Measurements from ENCODE around the gene SLC22A3. TPM values are rescaled to one million over a fixed set of nuclear protein-coding genes. Genes with fewer than 3 reads are reported as not detected.
A peak's percentile ranks its signal among the peaks of the same experiment; 100 is the strongest.
"Not testable (repeated sequence)": the region's sequence is repeated elsewhere in the genome, so short reads cannot be mapped to it uniquely, and the experiment has no call there.

Gene SLC22A3
- total and polyA plus RNA-seq, 5 donors from 2014 or later = 0.41 to 1.9 (median 1.0) TPM

- Histone ChIP-seq H3K4me3 (ENCODE audit: low read depth, low read length) (no peak overlapping the region), H3K4me1 (ENCODE audit: control insufficient read depth, insufficient read depth, low read length, poor library complexity, severe bottlenecking) (peaks cover 52% of the 10 kb centered on the region), H3K27me3 (ENCODE audit: control insufficient read depth, insufficient read depth, low read length) (no peaks in the 10 kb centered on the region), H3K9me3 (ENCODE audit: control insufficient read depth in 2 of 2, low read length in 2 of 2) (no peaks in the 10 kb centered on the region), H3K36me3 (ENCODE audit: control insufficient read depth, insufficient read depth, low read length) (no peaks in the 10 kb centered on the region), H3K27ac (ENCODE audit: insufficient read depth, low read length, poor library complexity, severe bottlenecking) (no peak overlapping the region)
- Mint-ChIP-seq H3K27ac (peak overlapping the region in 2 of 3 donors; percentile 28 to 44), H3K9me3 (peaks cover 0 to 7% (median 1%) of the 10 kb centered on the region in 7 donors), H3K4me3 (peak overlapping the region in 1 of 4 donors; percentile 29), H3K4me1 (peaks cover 10 to 68% (median 49%) of the 10 kb centered on the region in 4 donors), H3K27me3 (peaks cover 4% of the 10 kb centered on the region), H3K36me3 (peaks cover 18% of the 10 kb centered on the region)
- DNase-seq (no peak), ATAC-seq (ENCODE audit: low read depth in 2 of 2) (no peak)
These were observed 116.6 kb downstream of the SLC22A3 start for GRCh38 chr6:160464744-160465143.

DNA sequence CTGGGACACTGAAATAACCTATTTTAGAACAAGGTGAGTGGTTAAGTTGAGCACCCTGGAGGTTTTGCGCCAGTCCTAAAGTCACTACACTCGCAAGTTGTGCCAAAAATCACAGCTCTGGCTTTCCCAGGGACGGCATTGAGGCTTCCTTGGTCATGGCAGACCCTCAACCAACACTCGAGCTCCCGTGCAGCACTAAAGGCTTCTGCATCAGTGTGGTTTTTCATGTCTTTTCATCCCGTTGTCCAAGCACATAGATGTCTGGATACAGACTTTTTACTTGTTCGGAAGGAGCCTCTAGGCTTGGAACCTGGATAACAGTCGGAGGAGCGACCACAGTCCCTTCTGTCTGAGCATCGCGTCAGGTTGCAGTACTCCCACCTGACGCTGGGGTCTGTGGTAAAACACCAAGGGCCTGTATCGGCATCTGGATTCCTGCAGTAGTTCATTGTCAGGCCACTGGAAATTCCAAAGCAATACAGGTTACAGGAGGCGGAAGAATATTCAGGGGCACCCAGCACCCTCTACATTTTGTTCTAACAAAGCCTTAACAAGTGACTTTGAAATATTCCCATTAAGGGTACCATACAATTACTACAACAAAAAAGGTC, 119.2 kb downstream of the SLC22A3 start:
- H3K36me3 ChIP-seq (ENCODE audit: control insufficient read depth, insufficient read depth, low read length); DNase-seq; H3K4me3 ChIP-seq (ENCODE audit: low read depth, low read length); ATAC-seq (ENCODE audit: low read depth in 2 of 2); H3K9me3 ChIP-seq (ENCODE audit: control insufficient read depth in 2 of 2, low read length in 2 of 2); H3K4me3 Mint-ChIP-seq; H3K27me3 Mint-ChIP-seq; H3K27me3 ChIP-seq (ENCODE audit: control insufficient read depth, insufficient read depth, low read length); H3K27ac ChIP-seq (ENCODE audit: insufficient read depth, low read length, poor library complexity, severe bottlenecking); H3K9me3 Mint-ChIP-seq: not testable (repeated sequence)
- H3K4me1 Mint-ChIP-seq = peaks cover 5 to 59% (median 39%) of the 10 kb centered on the region in 4 donors
- H3K27ac Mint-ChIP-seq = peak overlapping the region in 2 of 3 donors; percentile 20 to 31
- peaks cover 27% of the 10 kb centered on the region for H3K4me1 ChIP-seq (ENCODE audit: control insufficient read depth, insufficient read depth, low read length, poor library complexity, severe bottlenecking)
- H3K36me3 Mint-ChIP-seq = peaks cover 18% of the 10 kb centered on the region

- peaks cover 13% of the 10 kb centered on the region for H3K4me1 ChIP-seq (ENCODE audit: control insufficient read depth, insufficient read depth, low read length, poor library complexity, severe bottlenecking)
- no peak overlapping the region for H3K4me3 ChIP-seq (ENCODE audit: low read depth, low read length)
- H3K36me3 ChIP-seq (ENCODE audit: control insufficient read depth, insufficient read depth, low read length) = no peaks in the 10 kb centered on the region
- H3K4me3 Mint-ChIP-seq = no peak overlapping the region
- peaks cover 0 to 4% (median 0%) of the 10 kb centered on the region in 7 donors for H3K9me3 Mint-ChIP-seq
- ATAC-seq (ENCODE audit: low read depth in 2 of 2) (no peak), DNase-seq (no peak)
- peaks cover 0 to 47% (median 25%) of the 10 kb centered on the region in 4 donors for H3K4me1 Mint-ChIP-seq
- H3K27me3 ChIP-seq (ENCODE audit: control insufficient read depth, insufficient read depth, low read length) = no peaks in the 10 kb centered on the region
- H3K27me3 Mint-ChIP-seq = peaks cover 4% of the 10 kb centered on the region
- H3K27ac ChIP-seq (ENCODE audit: insufficient read depth, low read length, poor library complexity, severe bottlenecking) = no peak overlapping the region
- H3K36me3 Mint-ChIP-seq = peaks cover 14% of the 10 kb centered on the region
- no peaks in the 10 kb centered on the region for H3K9me3 ChIP-seq (ENCODE audit: control insufficient read depth in 2 of 2, low read length in 2 of 2)
- peak overlapping the region in 1 of 3 donors; percentile 83 for H3K27ac Mint-ChIP-seq
These were observed 121.0 kb downstream of the SLC22A3 start for GRCh38 chr6:160469153-160469552.

DNA sequence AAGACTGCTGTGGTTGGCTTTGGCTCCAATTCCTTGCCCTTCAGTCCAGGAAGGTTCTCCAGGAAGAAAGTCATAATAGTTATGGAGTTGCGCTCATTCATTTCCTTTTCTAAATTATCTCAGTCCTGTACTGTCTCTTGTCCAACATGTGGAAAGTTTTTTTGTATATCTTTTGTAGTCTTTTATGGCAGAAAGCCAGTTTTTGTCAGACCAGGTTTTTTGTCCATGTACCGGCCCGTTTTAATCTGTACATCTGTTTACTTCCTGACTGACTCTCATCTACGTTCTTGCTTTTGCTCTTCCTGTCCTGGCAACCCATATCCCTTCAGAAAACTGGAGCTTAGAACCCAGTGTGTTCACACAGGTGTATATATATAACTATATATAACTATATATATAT, 127.9 kb downstream of the SLC22A3 start:
- peak overlapping the region in 1 of 3 donors; percentile 47 for H3K27ac Mint-ChIP-seq

DNA sequence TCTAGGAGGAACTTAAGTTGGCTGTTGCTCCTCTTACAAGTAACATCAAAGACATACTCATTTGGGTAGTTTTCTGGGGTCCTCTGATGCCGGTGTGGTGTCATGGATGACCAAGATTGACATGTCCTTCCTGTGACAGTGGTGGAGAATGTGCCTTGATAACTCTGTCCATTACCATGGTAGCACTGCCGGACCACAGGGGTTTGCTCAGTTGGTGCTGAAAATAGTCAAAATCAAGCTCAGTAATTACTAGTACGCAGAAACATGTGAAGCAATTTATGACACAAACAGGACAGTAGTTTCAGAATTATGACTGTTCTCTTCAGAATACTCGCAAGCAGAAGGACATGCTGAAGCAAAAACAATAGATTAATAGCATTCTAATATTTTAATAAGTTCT, 128.9 kb downstream of the SLC22A3 start:
- H3K27ac ChIP-seq (ENCODE audit: insufficient read depth, low read length, poor library complexity, severe bottlenecking); H3K4me3 ChIP-seq (ENCODE audit: low read depth, low read length); ATAC-seq (ENCODE audit: low read depth in 2 of 2); DNase-seq; H3K4me3 Mint-ChIP-seq; H3K27ac Mint-ChIP-seq; H3K27me3 Mint-ChIP-seq; H3K9me3 ChIP-seq (ENCODE audit: control insufficient read depth in 2 of 2, low read length in 2 of 2); H3K4me1 ChIP-seq (ENCODE audit: control insufficient read depth, insufficient read depth, low read length, poor library complexity, severe bottlenecking); H3K27me3 ChIP-seq (ENCODE audit: control insufficient read depth, insufficient read depth, low read length): not testable (repeated sequence)
- Mint-ChIP-seq H3K36me3 (peaks cover 45% of the 10 kb centered on the region), H3K9me3 (peaks cover 0 to 11% (median 2%) of the 10 kb centered on the region in 7 donors), H3K4me1 (peaks cover 9 to 28% (median 10%) of the 10 kb centered on the region in 4 donors)
- peaks cover 25% of the 10 kb centered on the region for H3K36me3 ChIP-seq (ENCODE audit: control insufficient read depth, insufficient read depth, low read length)

More for the DNA sequence above, 127.9 kb downstream of the SLC22A3 start:
- ATAC-seq (ENCODE audit: low read depth in 2 of 2); H3K9me3 Mint-ChIP-seq; H3K27me3 Mint-ChIP-seq; H3K27ac ChIP-seq (ENCODE audit: insufficient read depth, low read length, poor library complexity, severe bottlenecking); H3K4me3 ChIP-seq (ENCODE audit: low read depth, low read length); H3K27me3 ChIP-seq (ENCODE audit: control insufficient read depth, insufficient read depth, low read length); H3K9me3 ChIP-seq (ENCODE audit: control insufficient read depth in 2 of 2, low read length in 2 of 2); H3K4me1 ChIP-seq (ENCODE audit: control insufficient read depth, insufficient read depth, low read length, poor library complexity, severe bottlenecking); DNase-seq: not testable (repeated sequence)
- peaks cover 35% of the 10 kb centered on the region for H3K36me3 Mint-ChIP-seq
- H3K4me3 Mint-ChIP-seq = peak overlapping the region in 2 of 4 donors; percentile 18 to 76
- peaks cover 15% of the 10 kb centered on the region for H3K36me3 ChIP-seq (ENCODE audit: control insufficient read depth, insufficient read depth, low read length)
- H3K4me1 Mint-ChIP-seq = peaks cover 9 to 33% (median 12%) of the 10 kb centered on the region in 4 donors

DNA sequence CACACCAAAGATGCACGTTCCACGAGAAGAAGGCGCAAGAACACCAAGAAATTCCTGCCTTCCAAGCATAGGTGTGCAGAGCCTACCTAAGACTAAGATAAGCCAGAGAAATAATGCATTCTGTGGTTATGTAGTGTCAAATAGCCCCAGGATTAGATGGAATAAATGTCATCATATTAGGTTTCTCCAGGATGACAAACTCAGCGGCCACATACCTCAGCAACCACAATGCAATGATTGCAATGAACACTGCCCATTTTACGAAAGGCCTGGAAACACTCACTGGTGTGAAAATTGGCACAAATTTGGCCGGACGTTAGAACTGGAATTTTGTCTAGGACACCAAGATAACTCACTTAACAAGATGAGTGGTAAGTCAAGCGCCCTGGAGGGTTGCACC, 129.7 kb downstream of the SLC22A3 start:
- H3K27ac Mint-ChIP-seq = no peak overlapping the region
- Histone ChIP-seq H3K9me3 (ENCODE audit: control insufficient read depth in 2 of 2, low read length in 2 of 2) (peaks cover 4 to 7% of the 10 kb centered on the region in 2 experiments), H3K27me3 (ENCODE audit: control insufficient read depth, insufficient read depth, low read length) (no peaks in the 10 kb centered on the region), H3K27ac (ENCODE audit: insufficient read depth, low read length, poor library complexity, severe bottlenecking) (no peak overlapping the region), H3K4me3 (ENCODE audit: low read depth, low read length) (no peak overlapping the region), H3K36me3 (ENCODE audit: control insufficient read depth, insufficient read depth, low read length) (peaks cover 34% of the 10 kb centered on the region), H3K4me1 (ENCODE audit: control insufficient read depth, insufficient read depth, low read length, poor library complexity, severe bottlenecking) (peaks cover 8% of the 10 kb centered on the region)
- peaks cover 0 to 14% (median 2%) of the 10 kb centered on the region in 7 donors for H3K9me3 Mint-ChIP-seq
- ATAC-seq (ENCODE audit: low read depth in 2 of 2) (no peak), DNase-seq (no peak)
- H3K4me3 Mint-ChIP-seq = peak overlapping the region in 1 of 4 donors; percentile 7
- peaks cover 53% of the 10 kb centered on the region for H3K36me3 Mint-ChIP-seq
- peaks cover 9 to 29% (median 10%) of the 10 kb centered on the region in 4 donors for H3K4me1 Mint-ChIP-seq
- no peaks in the 10 kb centered on the region for H3K27me3 Mint-ChIP-seq

GRCh38 chr6:160487116-160487515, 138.9 kb downstream of the SLC22A3 start:
- peaks cover 0 to 3% (median 0%) of the 10 kb centered on the region in 7 donors for H3K9me3 Mint-ChIP-seq
- H3K27me3 ChIP-seq (ENCODE audit: control insufficient read depth, insufficient read depth, low read length) = no peaks in the 10 kb centered on the region

GRCh38 chr6:160489091-160489490, 140.9 kb downstream of the SLC22A3 start:
- Histone ChIP-seq H3K4me3 (ENCODE audit: low read depth, low read length) (no peak overlapping the region), H3K27ac (ENCODE audit: insufficient read depth, low read length, poor library complexity, severe bottlenecking) (no peak overlapping the region), H3K27me3 (ENCODE audit: control insufficient read depth, insufficient read depth, low read length) (no peaks in the 10 kb centered on the region), H3K9me3 (ENCODE audit: control insufficient read depth in 2 of 2, low read length in 2 of 2) (no peaks in the 10 kb centered on the region), H3K4me1 (ENCODE audit: control insufficient read depth, insufficient read depth, low read length, poor library complexity, severe bottlenecking) (no peaks in the 10 kb centered on the region), H3K36me3 (ENCODE audit: control insufficient read depth, insufficient read depth, low read length) (peaks cover 40% of the 10 kb centered on the region)
- Mint-ChIP-seq H3K4me1 (peaks cover 0 to 3% (median 0%) of the 10 kb centered on the region in 4 donors), H3K9me3 (peaks cover 0 to 2% (median 0%) of the 10 kb centered on the region in 7 donors), H3K27me3 (no peaks in the 10 kb centered on the region), H3K4me3 (no peak overlapping the region), H3K36me3 (peaks cover 81% of the 10 kb centered on the region), H3K27ac (no peak overlapping the region)
- DNase-seq (no peak), ATAC-seq (ENCODE audit: low read depth in 2 of 2) (no peak)

More at GRCh38 chr6:160487116-160487515, 138.9 kb downstream of the SLC22A3 start:
- H3K27ac Mint-ChIP-seq = no peak overlapping the region
- H3K4me1 Mint-ChIP-seq = peaks cover 0 to 6% (median 1%) of the 10 kb centered on the region in 4 donors
- peaks cover 75% of the 10 kb centered on the region for H3K36me3 Mint-ChIP-seq
- H3K4me1 ChIP-seq (ENCODE audit: control insufficient read depth, insufficient read depth, low read length, poor library complexity, severe bottlenecking) = no peaks in the 10 kb centered on the region
- H3K4me3 ChIP-seq (ENCODE audit: low read depth, low read length) = no peak overlapping the region
- DNase-seq (no peak), ATAC-seq (ENCODE audit: low read depth in 2 of 2) (no peak)
- H3K27ac ChIP-seq (ENCODE audit: insufficient read depth, low read length, poor library complexity, severe bottlenecking) = no peak overlapping the region
- H3K4me3 Mint-ChIP-seq = no peak overlapping the region
- H3K27me3 Mint-ChIP-seq = no peaks in the 10 kb centered on the region
- H3K9me3 ChIP-seq (ENCODE audit: control insufficient read depth in 2 of 2, low read length in 2 of 2) = no peaks in the 10 kb centered on the region
- peaks cover 50% of the 10 kb centered on the region for H3K36me3 ChIP-seq (ENCODE audit: control insufficient read depth, insufficient read depth, low read length)
